ENCODE results near the gene AP2S1.
"Not testable (repeated sequence)": the region's sequence is repeated elsewhere in the genome, so short reads cannot be mapped to it uniquely, and the experiment has no call there.

AP2S1 gene

DNA sequence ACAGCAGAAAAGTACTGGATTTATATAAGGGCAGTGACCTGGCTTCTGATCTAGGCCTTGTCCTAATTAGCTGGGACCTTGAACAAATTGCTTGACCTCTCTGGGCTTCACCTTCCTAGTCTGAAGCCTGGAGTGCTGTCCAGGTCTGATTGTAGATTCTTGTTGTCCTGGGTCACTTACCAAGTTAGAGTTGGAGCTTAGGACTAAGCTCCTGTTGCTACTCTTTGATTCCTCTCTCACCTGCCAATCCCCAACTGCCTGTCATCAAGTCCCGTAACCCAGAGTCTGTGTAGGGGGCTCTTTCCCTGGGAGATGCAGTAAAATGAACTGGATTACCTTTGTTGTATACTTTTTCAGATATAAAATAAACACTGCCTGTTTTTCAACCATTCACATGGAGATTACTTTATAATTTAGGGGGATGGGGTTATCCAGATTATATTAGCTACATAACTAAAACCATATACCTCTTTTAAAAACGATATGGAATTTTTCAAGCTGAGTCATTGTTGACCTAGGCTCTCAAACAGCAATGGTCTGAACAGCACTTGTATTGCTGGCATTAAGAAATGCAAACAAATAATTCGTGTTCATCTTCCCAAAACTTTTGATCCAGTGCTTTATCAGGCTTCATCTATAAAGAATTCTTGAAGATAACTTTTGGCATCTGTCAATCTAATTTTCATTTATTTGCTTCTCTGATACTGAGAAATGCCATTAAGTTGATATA is 15.9 kb upstream of the AP2S1 start:
- DNase-seq: no peak

DNA sequence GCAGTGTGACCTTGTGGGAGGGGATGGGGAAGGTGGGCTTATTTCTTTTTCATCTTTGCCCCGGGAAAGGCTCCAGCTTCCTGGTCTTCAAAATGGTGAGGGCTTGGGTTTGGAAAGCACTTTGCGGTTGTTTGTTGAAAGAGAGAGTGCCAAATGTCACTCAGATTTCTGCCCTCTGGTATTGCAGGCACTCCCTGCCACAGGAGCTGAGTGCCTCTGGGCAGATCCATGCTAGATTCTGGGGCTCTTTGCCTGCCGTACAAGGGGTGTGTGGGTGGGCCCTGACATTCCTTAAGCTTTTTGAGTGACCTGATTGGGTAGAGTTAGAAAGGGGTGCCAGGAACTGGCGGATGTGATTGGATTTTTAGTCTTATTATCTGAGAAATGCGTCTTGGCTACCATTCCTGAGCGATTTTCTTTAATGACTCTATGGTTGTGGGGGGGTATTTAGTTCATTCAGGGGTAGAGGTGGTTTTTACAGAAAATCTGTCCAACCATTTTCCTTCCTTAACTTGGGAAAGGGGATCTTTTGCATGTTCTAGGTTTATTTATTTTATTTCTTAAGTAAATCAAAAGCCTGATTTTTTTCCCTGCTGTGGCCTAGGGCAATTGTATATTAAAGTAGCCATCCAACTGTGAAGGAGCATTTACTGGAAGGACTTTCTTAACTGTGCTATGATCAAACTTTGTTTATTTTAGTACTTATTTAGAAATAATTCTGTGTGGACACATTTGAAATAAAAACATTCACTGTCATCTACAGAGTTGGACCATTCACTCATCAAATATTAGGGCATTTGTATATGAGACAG is 13.4 kb upstream of the AP2S1 start:
- peak; percentile 4 for DNase-seq

DNA sequence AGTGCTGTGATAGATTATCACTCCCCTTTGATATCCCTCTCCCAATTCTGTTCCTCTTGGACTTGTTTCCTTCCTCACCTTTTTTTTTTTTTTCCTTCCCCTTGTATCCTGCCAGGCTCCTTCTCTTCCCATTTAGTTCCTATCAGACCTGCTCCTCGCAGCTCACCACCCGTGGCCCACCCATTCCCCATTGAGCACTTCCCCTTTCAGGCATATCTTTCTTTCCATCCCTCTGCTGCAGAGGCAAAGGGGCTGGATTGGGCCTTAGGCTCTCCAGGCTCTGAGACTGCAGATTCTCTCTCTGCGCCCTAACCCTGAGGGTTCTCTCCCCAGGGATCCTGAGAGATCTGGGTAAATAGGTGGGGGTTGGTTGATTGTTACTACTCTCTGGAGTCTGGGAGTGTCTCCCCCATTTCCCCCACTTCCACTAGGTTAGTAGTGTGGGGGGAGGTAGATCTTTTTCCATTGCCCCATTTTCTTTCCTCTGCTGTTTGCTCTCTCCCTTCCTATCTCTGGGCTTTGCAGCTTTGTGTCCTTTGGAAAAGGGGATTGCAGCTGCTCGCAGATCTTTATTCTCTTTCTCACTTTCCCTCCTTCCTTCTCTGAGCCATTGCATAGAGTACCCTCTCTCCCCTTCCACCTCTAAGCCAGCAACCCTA is 12.5 kb upstream of the AP2S1 start:
- DNase-seq: no peak

DNA sequence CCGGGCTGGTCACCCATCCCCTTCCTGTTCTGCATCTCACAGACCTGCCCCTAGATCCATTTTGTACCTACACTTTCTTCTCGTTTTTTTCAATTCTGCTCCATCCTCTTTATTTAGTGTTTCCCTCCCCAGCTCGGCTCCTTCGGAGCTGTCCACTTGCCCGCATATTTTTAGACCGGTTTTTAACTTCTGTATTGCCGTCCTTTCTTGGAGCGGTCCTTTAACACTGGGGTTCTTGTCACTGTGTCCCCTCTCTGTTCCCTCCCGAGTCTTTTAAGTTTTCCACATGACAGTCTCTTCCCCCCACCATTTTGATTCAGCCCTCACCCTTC is 11.8 kb upstream of the AP2S1 start:
- no peak for DNase-seq

DNA sequence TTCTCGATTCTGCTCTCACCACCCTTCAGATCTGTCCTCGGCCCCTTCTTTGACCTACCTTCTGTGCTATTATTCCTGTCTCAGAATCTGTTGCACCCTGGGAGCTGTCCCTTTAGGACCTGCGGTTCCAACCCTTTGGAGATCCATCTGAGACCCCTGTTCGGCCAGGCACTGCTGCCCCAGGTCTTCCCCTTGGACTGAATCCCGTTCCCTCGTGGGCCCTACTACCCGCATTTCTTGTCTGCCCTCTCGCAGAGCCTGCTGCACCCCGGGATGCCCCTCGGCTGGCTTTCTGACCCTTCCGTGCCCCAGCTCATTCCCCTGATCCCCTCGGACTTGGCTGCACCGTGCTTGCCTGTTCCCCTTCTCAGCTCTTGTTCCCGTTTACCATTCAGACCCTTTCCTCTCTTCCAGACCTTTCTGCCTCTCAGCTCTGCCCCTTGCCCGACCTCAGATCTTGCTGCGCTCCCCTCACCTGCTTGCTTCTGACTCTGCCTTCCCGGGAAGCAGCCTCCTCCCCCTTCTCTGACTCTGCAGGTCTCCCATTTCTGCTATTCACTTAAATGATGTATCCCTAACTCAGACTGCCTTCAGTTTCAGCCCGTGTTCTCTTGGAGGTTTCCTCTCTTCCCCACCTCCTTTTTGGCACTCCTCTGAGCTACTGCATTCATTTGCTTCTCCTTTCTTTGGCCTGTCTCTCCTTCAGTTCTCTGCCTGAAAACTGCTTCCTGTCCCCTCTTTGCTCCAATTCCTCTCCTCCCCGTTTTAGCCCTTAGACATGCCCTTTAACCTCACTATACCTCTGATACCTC is 11.3 kb upstream of the AP2S1 start:
- no peak for DNase-seq

DNA sequence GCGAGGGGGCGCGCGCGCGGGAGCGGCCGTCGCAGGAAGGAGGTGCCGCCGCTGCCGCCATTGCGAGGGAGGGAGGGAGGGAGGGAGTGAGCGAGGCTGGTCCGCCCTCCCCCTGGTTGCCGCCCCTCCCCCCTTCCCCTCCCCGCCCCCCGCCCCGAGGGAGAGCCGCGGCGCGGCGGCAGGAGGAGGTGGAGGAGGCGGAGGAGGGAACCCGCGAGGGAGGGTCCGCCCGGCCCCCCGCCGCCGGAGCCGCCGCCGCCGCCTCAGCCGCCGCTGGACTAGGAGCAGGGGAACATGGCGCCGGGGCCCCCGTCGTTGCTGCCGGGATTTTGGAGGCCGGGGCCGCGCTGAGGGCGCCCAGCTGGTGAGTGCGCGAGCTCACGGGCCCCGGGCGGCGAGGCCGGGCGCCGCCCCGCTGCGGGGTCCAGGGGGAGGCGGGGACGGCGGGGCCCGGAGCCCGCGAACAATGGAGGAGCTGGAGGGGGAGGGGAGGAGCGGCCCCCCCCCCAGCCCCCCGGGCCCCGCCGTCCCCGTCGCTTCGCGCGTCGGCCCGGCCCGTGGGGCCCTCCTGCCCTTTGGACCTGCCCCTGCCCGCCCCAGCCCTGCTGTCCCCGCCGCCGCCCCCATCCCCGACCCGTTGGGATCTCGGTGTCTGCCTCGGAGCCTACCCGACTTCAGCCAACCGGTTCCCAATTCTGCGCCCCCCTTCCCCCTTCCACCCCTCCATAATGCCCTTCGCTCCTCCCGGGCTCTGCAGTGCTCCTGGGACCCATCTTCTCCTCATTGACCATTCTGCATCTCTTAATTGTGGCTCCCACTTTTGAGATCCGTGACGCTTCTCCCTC is 10.4 kb upstream of the AP2S1 start, which contains the start of gene ARHGAP35:
ARHGAP35 (plus strand) TSS at position 152 of the 845 bp plus-strand sequence. CDS start 57,679 bp downstream, outside the sequence.
- DNase-seq: no peak

DNA sequence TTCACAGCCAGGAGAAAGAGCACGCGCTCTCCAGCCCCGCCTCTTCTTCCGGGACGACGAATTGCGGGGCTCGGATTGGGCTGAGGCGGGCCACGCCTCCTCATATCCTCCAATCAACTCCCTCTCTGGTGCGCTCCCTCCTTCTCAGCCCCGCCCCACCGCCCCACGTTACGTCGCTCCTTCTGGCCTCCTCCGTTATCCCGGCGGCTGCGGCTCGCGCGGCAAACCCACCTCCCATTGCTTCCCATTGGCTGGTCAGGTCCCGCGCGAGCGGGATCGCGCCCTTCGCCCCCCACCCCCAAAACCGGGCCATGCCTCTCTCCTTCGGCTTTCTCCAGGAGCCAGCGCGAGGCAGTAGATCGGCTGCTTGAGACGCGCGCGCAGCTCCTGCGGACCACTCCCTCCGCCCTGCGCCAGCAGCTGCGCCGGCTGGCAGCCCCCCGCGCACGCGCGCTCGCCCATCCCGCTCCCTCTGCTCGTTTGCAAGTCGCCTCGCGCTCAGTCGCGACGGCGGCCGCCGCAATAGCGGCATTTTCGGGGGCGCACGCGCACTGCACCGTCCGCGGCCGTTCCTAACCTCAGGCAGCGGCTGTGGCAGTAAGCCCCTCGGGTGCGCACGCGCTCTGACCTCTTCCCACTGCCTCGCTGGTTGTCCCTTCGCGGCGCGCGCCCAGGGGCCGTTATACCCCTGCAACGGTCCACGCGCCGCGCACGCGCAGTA is 9.6 kb upstream of the AP2S1 start:
- peak; percentile 98 for DNase-seq

DNA sequence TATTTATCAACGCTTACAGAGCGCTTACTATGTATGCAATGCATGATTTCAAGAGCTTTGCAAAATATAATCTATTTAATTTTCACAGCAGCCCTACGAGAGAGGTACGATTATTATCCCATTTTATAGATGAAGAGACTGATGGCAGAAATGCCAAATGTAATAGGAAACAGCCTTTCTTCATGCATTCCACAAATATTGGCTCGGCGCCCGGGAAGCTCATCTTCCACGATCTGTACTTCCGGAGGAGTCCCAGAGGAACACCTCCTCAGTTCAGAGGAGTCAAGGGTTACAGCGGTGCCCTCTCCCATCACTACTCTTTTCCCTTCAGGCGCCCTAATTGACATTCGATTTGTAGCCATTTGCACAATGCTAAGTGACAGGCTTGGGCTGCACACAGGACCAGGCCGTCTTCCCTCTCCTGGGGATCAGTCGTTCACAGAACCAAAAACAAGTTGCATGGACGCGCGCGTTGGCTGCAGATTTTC is 9.0 kb upstream of the AP2S1 start:
- DNase-seq: peak; percentile 95

DNA sequence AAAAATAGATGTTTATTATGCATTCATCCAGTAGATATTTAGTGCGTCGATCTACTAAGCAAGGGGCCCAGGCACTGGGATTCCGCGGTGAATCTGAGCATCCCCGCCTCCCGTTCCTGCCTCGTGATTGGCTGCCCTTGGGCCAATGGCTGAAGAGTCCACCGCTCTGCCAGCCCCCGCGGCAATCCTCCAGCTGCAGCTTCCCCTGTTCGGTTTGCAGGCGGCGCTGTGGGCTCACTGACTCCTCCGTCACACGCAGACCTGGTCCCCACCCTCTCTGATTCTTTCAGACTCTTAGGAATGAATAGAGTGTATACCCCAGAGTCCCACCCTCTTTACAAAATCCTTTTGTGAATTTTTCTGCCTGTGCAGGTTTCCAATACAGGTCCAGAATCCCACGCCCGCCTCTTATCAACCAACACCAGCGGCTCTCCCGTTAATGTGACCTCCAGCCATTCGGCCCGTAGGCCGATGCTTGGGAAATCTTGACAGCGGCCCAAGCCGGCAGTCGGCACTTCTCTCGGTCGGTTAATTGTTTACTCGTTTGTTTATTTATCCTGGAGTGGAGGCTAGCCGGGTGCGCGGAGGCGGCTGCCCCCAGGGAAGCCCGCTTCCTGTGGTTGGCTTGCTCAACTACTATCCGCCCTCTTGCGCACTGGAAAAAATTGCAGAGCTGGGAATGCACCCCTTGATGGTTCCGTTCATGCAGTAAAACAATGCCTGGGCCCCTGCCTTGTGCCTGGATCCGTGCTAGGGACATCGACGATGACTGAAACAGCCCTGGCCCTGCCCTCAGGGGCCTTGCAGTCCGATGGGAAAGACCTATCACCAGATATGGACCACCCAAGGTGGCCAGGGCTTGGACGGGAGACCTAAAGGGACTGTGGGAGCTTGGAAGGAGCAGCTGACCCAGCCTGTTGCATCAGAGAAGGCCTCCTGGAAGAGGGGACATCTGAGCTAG is 5.7 kb upstream of the AP2S1 start:
- DNase-seq: peak; percentile 88

DNA sequence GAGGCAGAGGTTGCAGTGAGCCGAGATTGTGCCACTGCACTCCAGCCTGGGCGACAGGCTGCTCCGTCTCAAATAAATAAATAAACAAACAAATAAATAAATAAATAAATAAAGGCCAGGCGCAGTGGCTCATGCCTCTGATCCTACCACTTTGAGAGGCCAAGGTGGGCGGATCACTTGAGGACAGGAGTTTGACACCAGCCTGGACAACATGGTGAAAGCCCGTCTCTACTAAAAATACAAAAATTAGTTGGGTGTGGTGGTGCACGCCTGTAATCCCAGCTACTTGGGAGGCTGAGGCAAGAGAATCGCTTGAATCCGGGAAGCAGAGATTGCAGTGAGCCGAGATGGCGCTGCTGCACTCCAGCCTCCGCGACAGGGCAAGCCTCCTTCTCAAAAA is 4.1 kb upstream of the AP2S1 start:
- DNase-seq: not testable (repeated sequence)

DNA sequence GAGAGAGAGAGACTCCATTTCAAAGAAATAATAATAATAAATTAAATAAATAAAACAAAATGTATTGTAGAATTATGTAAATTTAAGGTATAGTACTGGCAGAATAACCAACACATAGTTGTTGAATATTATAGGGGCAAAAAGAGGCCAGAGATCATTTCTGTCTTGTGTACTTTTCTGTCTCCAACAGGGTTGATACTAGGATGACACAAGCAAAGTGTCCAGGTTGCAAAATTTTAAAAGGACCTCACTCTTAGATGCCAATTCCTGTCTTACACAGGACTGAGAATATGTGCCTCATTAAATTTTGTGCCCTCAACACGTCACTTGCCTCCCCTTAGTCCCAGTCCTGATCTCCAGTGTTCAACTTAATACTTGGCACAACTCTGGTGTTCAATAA is 2.2 kb upstream of the AP2S1 start:
- no peak for DNase-seq

DNA sequence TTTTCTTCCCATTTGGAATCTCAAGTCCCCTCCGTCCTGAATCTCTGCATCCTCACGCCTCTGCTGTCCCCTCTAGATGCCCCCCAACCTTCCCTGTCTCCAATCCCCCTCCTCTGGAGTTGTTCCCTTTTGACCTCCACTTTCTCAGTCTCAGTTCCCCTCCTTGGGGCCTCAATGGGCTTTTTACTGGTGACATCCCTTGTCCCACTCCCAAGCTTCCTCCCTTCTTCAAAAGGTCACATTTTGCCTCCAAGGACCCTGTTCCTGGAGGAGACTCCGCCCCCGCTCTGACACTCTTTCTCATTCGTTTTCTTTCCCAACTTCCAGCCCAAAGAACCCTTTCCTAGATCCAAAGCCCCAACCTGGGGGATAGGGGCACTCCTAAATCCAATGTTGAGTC is 1.0 kb downstream of the AP2S1 start:
- no peak for DNase-seq

DNA sequence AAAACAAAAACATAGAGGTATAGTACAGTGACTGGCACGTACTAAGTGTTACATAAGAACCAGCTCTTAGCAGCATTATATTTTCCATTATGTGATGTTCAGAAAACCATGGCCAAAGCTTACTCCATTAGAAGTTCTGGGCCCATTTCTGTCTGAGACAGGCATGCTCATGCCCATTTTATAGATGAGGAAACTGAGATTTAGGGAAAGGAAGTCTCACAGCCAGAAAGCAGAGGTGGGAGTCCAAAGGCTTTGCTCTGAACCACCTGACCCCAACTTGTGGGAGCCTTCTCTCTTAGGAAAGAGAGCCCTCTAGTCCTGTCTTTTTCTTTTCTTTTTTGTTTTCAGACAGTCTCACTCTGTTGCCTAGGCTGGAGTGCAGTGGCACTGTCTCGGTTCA is 2.3 kb downstream of the AP2S1 start:
- no peak for DNase-seq

DNA sequence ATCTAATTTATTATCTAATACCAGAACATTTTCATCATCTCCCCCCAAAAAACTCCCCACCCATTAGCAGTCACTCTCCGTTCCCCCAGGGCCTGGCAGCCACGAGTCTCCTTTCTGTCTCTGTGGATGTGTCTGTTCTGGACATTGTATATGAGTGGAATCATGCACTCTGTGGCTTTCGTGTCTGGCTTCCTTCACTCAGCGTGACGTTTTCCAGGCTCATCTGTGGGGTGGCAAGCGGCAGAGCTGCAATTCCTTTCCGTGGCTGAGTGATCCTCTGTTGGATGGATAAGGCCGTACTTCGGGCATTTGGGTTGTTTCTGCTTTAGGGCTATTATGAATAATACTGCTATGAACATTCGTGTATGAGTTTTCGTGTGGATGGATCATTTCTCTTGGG is 3.1 kb downstream of the AP2S1 start:
- no peak for DNase-seq

DNA sequence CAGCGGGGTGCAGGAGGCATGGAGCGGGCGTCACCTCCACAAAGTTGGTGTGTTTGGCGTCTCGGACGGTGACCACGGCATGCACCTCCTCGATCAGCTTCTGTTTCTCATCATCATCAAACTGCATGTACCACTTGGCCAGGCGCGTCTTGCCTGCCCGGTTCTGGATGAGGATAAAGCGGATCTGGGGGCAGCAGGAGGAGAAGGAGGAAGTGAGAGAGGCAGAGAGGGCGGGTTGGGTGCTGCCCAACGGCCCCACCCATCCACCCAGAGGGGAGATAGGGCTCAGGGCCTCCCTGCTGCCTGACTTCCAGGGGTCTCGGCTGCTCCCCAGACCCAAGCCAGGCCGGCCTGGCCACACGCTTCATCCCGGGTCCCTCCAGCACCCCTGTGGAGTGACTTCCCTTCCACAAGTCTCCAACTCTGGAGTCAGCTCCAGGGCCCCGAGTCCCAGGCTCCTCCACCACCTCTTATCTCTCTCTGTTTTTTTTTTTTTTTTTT is 4.6 kb downstream of the AP2S1 start:
- DNase-seq: no peak

DNA sequence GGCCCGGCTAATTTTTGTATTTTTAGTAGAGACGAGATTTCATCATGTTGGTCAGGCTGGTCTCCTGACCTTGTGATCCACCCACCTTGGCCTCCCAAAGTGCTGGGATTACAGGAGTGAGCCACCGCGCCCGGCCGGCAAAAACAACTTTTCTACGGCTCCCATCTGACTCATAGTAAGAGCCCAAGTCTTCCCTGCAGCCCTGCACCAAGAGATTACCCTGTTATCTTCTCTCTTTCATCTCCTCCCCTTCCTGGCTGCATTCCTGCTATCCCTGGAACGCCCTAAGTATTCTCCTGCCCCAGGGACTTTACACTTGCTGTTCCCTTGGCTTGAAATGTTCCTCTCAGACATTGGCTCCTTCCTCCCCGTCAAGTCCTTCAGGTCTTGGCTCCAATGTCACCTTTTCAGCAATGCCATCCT is 6.6 kb downstream of the AP2S1 start:
- no peak for DNase-seq

DNA sequence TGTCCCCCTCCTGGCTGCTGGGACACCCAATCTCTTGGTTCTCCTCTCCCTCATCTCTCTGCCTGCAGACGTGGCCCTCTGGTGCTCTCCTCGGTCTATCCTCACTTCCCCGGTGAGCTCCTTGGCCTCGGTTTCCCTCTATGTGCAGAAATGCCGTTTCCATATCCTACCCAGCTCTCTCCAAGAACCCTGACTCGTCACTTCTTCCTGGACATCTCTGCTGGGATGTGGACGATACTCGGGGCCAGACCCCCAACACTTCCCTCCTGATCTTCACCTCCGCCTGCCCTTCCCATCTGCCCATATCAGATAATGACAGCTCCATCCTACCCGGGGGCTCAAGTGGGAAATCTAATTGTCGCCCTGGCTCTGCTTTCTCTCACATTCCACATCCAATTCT is 7.9 kb downstream of the AP2S1 start:
- DNase-seq: no peak

DNA sequence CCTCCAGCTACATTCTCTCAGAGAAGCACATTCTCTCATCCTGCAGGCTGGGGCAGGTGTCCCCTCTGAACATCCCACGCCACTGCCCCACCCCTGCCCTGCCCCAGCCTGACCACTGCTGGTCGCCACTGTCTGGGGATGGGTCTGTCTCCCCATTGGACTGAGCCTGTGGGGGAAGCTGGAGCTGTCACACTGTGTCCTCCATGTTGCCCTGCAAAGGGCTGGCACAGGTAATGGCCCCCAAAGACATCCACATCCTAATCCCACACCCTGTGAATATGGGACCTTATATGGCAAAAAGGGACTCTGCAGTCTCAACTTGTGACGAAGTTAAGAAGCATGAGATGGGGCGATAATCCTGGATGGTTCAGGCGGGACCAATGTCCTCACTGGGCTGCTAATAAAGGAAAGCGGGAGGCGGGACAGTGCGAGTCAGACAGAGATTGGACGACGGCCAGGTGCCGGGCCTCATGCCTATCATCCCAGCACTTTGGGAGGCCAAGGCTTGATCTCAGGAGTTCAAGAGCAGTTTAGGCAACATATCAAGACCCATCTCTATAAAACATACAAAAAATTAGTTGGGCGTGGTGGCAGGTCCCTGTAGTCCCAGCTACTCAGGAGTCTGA is 9.1 kb downstream of the AP2S1 start:
- no peak for DNase-seq

DNA sequence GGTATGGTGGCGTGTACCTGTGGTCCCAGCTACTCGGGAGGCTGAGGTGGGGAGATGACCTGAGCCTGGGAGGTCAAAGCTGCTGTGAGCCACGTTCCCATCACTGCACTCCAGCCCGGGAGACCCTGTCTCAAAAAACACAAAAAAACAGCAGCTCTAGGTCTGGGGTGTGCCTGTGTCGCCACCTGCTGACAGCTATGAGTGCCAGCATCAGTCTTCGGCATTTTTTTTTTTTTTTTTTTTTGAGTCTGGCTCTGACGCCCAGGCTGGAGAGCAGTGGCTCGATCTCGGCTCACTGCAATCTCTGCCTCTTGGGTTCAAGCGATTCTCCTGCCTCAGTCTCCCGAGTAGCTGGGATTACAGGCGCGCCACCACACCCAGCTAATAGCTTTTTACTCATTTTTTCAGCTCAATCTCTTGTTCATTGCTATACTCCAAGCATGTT is 10.1 kb downstream of the AP2S1 start:
- peak; percentile 77 for DNase-seq
